Neuronal stem cell (in vitro differentiated cells): ENCODE measurements around the gene DLGAP4.

Experiments
- DNase-seq: peaks from one replicate; pipeline ENCODE4 v3.0.0-alpha.2; 2013; ENCODE audit warnings: low spot score
- H2AFZ ChIP-seq: one replicate; pipeline ENCODE4 v1.6.1; 2013; ENCODE audit warnings: mild to moderate bottlenecking, low read length, inconsistent platforms
- H2AK5ac ChIP-seq: 2 replicates; pipeline ENCODE4 v1.6.1; 2013; ENCODE audit warnings: low read depth, mild to moderate bottlenecking, inconsistent platforms, low read length, moderate library complexity, mixed read lengths
- H2BK120ac ChIP-seq: 2 replicates; pipeline ENCODE4 v1.6.1; 2013; ENCODE audit warnings: low read depth, mild to moderate bottlenecking, inconsistent platforms, low read length, moderate library complexity, mixed read lengths
- H2BK12ac ChIP-seq: one replicate; pipeline ENCODE4 v1.6.1; 2013; ENCODE audit warnings: low read length, inconsistent platforms
- H2BK15ac ChIP-seq: 2 replicates; pipeline ENCODE4 v1.6.1; 2013; ENCODE audit warnings: mild to moderate bottlenecking, low read length, inconsistent platforms, mixed read lengths
- H2BK5ac ChIP-seq: one replicate; pipeline ENCODE4 v1.6.1; 2013; ENCODE audit warnings: inconsistent platforms, mild to moderate bottlenecking, low read length, moderate library complexity
- H3K14ac ChIP-seq: one replicate; pipeline ENCODE4 v1.6.1; 2013; ENCODE audit warnings: low read length, inconsistent platforms
- H3K18ac ChIP-seq: 2 replicates; pipeline ENCODE4 v1.6.1; 2013; ENCODE audit warnings: low read length, inconsistent platforms
- H3K23ac ChIP-seq: 2 replicates; pipeline ENCODE4 v1.6.1; 2013; ENCODE audit warnings: low read depth, mild to moderate bottlenecking, mixed read lengths, low read length, inconsistent platforms; ENCODE audit not compliant: poor library complexity
- H3K27ac ChIP-seq: replicated peaks from 3 replicates; pipeline ENCODE4 v1.5.1; 2013; ENCODE audit warnings: low read length, inconsistent platforms
- H3K27me3 ChIP-seq, 3 experiments: 2 replicates each; pipeline ENCODE4 v1.6.1; 2013; ENCODE audit warnings: low read length in 3 of 3, mild to moderate bottlenecking in 2 of 3, inconsistent platforms in 1 of 3, low read depth in 1 of 3, mixed read lengths in 1 of 3, moderate library complexity in 1 of 3; ENCODE audit not compliant: control insufficient read depth in 3 of 3, insufficient read depth in 3 of 3
- H3K36me3 ChIP-seq, 2 donors: replicated peaks in 1 of 2; 2 replicates each; pipeline ENCODE4 v1.6.1; 2013; ENCODE audit warnings: low read length in 2 of 2; ENCODE audit not compliant: control insufficient read depth in 2 of 2, insufficient read depth in 2 of 2
- H3K4ac ChIP-seq: 2 replicates; pipeline ENCODE4 v1.6.1; 2013; ENCODE audit warnings: inconsistent platforms, mild to moderate bottlenecking, low read length, moderate library complexity
- H3K4me1 ChIP-seq, 2 donors: 1 replicate in 1 of 2; 2 replicates in 1 of 2; pipeline ENCODE4 v1.6.1; 2013; ENCODE audit warnings: low read length in 2 of 2, low read depth in 1 of 2; ENCODE audit not compliant: control insufficient read depth in 2 of 2, insufficient read depth in 1 of 2
- H3K4me2 ChIP-seq: one replicate; pipeline ENCODE4 v1.6.1; 2013; ENCODE audit warnings: mild to moderate bottlenecking, low read length, inconsistent platforms; ENCODE audit not compliant: insufficient read depth, poor library complexity, severe bottlenecking
- H3K4me3 ChIP-seq, 2 donors: 2 replicates each; pipeline ENCODE4 v1.5.1; 2013; ENCODE audit warnings: low read length in 2 of 2, mild to moderate bottlenecking in 2 of 2, inconsistent platforms in 1 of 2, moderate library complexity in 1 of 2
- H3K79me1 ChIP-seq: one replicate; pipeline ENCODE4 v1.6.1; 2013; ENCODE audit warnings: low read depth, mild to moderate bottlenecking, inconsistent platforms, low read length, moderate library complexity
- H3K9ac ChIP-seq: one replicate; pipeline ENCODE4 v1.6.1; 2013; ENCODE audit warnings: mild to moderate bottlenecking, low read depth, low read length, inconsistent platforms; ENCODE audit not compliant: poor library complexity
- H3K9me3 ChIP-seq, 2 donors: replicated peaks in 1 of 2; 2 replicates each; pipeline versions ENCODE3 to v1.6.1; 2013; ENCODE audit warnings: low read length in 2 of 2, mild to moderate bottlenecking in 2 of 2, inconsistent platforms in 1 of 2, low read depth in 1 of 2, mixed read lengths in 1 of 2, moderate library complexity in 1 of 2; ENCODE audit not compliant: control insufficient read depth in 2 of 2, insufficient read depth in 1 of 2
- H4K8ac ChIP-seq: one replicate; pipeline ENCODE4 v1.6.1; 2013; ENCODE audit warnings: low read depth, mild to moderate bottlenecking, inconsistent platforms, low read length, moderate library complexity
- H4K91ac ChIP-seq: one replicate; pipeline ENCODE4 v1.6.1; 2013; ENCODE audit warnings: low read length, low read depth, mild to moderate bottlenecking, inconsistent platforms; ENCODE audit not compliant: poor library complexity
- WGBS, 2 donors: extraction: QIAGEN DNeasy Blood & Tissue Kit; methylation state at CpG; one replicate each; pipeline ENCODE4 v1.1.7; 2013; ENCODE audit warnings: missing lambda C conversion rate in 2 of 2, mixed read lengths in 1 of 2; ENCODE audit not compliant: insufficient read length in 2 of 2, insufficient replicate concordance in 1 of 2; ENCODE audit errors: extremely low coverage in 2 of 2; 5-methylcytosine and 5-hydroxymethylcytosine counted together

The DLGAP4 gene

GRCh38 chr20:36449663-36450062, 143.5 kb downstream of the DLGAP4 start:
- no peak overlapping the region for H2BK120ac ChIP-seq
- no peak overlapping the region for H2BK12ac ChIP-seq
- H3K14ac ChIP-seq = no peak overlapping the region
- no peak overlapping the region for H3K27ac ChIP-seq
- H3K9ac ChIP-seq = no peak overlapping the region
- no peak overlapping the region for H3K4ac ChIP-seq
- H3K23ac ChIP-seq = no peak overlapping the region
- DNase-seq = no peak
- peaks cover 4% of the 10 kb centered on the region in 2 donors for H3K4me1 ChIP-seq
- H4K8ac ChIP-seq = no peak overlapping the region
- no peak overlapping the region for H2BK15ac ChIP-seq
- H3K4me3 ChIP-seq = no peak overlapping the region
- H2AK5ac ChIP-seq = no peak overlapping the region
- H3K27me3 ChIP-seq = no peaks in the 10 kb centered on the region
- peaks cover 0 to 3% of the 10 kb centered on the region in 2 donors for H3K9me3 ChIP-seq
- H3K4me2 ChIP-seq = no peak overlapping the region
- H3K36me3 ChIP-seq = no peaks in the 10 kb centered on the region
- peaks cover 4% of the 10 kb centered on the region for H3K79me1 ChIP-seq
- no peak overlapping the region for H2AFZ ChIP-seq
- H3K18ac ChIP-seq = no peak overlapping the region
- no peak overlapping the region for H4K91ac ChIP-seq
- no peak overlapping the region for H2BK5ac ChIP-seq

- H2BK120ac ChIP-seq = no peak overlapping the region
- H2BK15ac ChIP-seq = peak overlapping the region; percentile 99
- peak overlapping the region; percentile 75 for H4K8ac ChIP-seq
- no peak overlapping the region for H2BK5ac ChIP-seq
- no peaks in the 10 kb centered on the region for H3K27me3 ChIP-seq
- H3K4me2 ChIP-seq = peak overlapping the region; percentile 43
- no peak overlapping the region for H4K91ac ChIP-seq
- H3K79me1 ChIP-seq = peaks cover 3% of the 10 kb centered on the region
- H3K4ac ChIP-seq = no peak overlapping the region
- peak overlapping the region; percentile 93 for H3K18ac ChIP-seq
- H2AK5ac ChIP-seq = peak overlapping the region; percentile 88
- H2BK12ac ChIP-seq = peak overlapping the region; percentile 97
- peak overlapping the region; percentile 94 for H3K14ac ChIP-seq
- DNase-seq = no peak
- no CpG with 5 or more reads among the region's 4 CpGs for WGBS, 2 donors
- H3K27ac ChIP-seq = peak overlapping the region; percentile 75
- peaks cover 0 to 3% of the 10 kb centered on the region in 2 donors for H3K9me3 ChIP-seq
- no peaks in the 10 kb centered on the region for H3K36me3 ChIP-seq
- peak overlapping the region; percentile 34 for H3K23ac ChIP-seq
- peak overlapping the region; percentile 74 for H3K9ac ChIP-seq
- H3K4me1 ChIP-seq = peaks cover 12 to 18% of the 10 kb centered on the region in 2 donors
- H3K4me3 ChIP-seq = no peak overlapping the region
- H2AFZ ChIP-seq = peak overlapping the region; percentile 84
These were observed 148.2 kb downstream of the DLGAP4 start for GRCh38 chr20:36454332-36454697.

GRCh38 chr20:36454698-36455427, 148.7 kb downstream of the DLGAP4 start:
- Histone ChIP-seq H2BK5ac (peak overlapping the region; percentile 58), H2AFZ (peak overlapping the region; percentile 84), H2BK15ac (peak overlapping the region; percentile 99), H3K4me1 (peaks cover 12 to 18% of the 10 kb centered on the region in 2 donors), H4K8ac (peak overlapping the region; percentile 77), H3K18ac (peak overlapping the region; percentile 94), H3K9me3 (peaks cover 0 to under 1% of the 10 kb centered on the region in 2 donors), H2AK5ac (peak overlapping the region; percentile 88), H3K4me2 (peak overlapping the region; percentile 43), H4K91ac (peak overlapping the region; percentile 79), H3K4ac (peak overlapping the region; percentile 60), H3K79me1 (peaks cover 3% of the 10 kb centered on the region), H3K9ac (peak overlapping the region; percentile 74), H3K4me3 (no peak overlapping the region), H3K14ac (peak overlapping the region; percentile 94), H3K23ac (peak overlapping the region; percentile 34), H2BK12ac (peak overlapping the region; percentile 97), H3K27ac (peak overlapping the region; percentile 75), H3K36me3 (no peaks in the 10 kb centered on the region), H2BK120ac (peak overlapping the region; percentile 33), H3K27me3 (no peaks in the 10 kb centered on the region)
- WGBS, 2 donors = no CpG with 5 or more reads among the region's 9 CpGs
- DNase-seq = peak; percentile 64

GRCh38 chr20:36455972-36456625, 150.0 kb downstream of the DLGAP4 start:
- no peaks in the 10 kb centered on the region for H3K27me3 ChIP-seq
- no peak overlapping the region for H4K8ac ChIP-seq
- H3K27ac ChIP-seq = no peak overlapping the region
- no peaks in the 10 kb centered on the region for H3K36me3 ChIP-seq
- peak overlapping the region; percentile 43 for H2AK5ac ChIP-seq
- H3K79me1 ChIP-seq = peaks cover 3% of the 10 kb centered on the region
- H2BK120ac ChIP-seq = no peak overlapping the region
- no peak overlapping the region for H2BK5ac ChIP-seq
- H3K18ac ChIP-seq = no peak overlapping the region
- no peak overlapping the region for H3K4me3 ChIP-seq
- no peak overlapping the region for H3K4ac ChIP-seq
- H3K9me3 ChIP-seq = no peaks in the 10 kb centered on the region
- no peak overlapping the region for H3K9ac ChIP-seq
- no peak overlapping the region for H3K4me2 ChIP-seq
- H2AFZ ChIP-seq = peak overlapping the region; percentile 84
- no peak overlapping the region for H2BK15ac ChIP-seq
- H3K14ac ChIP-seq = no peak overlapping the region
- DNase-seq = no peak
- no peak overlapping the region for H3K23ac ChIP-seq
- no peak overlapping the region for H2BK12ac ChIP-seq
- H3K4me1 ChIP-seq = peaks cover 16 to 23% of the 10 kb centered on the region in 2 donors
- no peak overlapping the region for H4K91ac ChIP-seq
- no CpG with 5 or more reads among the region's 9 CpGs for WGBS, 2 donors
